C4-2B (cell line): ENCODE measurements around the gene BFSP1.

ENCODE experiments used
- CTCF ChIP-seq: fragments of 450-650 bp; conservative IDR thresholded peaks from 2 replicates; pipeline ENCODE4 v1.5.1; 2017; ENCODE audit warnings: mild to moderate bottlenecking
- ZFX ChIP-seq: fragments of 450-650 bp; IDR thresholded peaks from 2 replicates; pipeline ENCODE4 v1.6.1; 2017

- no peak for TF ChIP-seq CTCF
- TF ChIP-seq ZFX: no peak
Observed at GRCh38 chr20:17556837-17557674, 25.9 kb upstream of the BFSP1 start.
